ENCODE data around the gene RAPGEF5. TPM values are rescaled to one million over a fixed set of nuclear protein-coding genes. Genes with fewer than 3 reads are reported as not detected.

The RAPGEF5 gene
- total RNA-seq, 1 experiment from 2014 or later, result 13.3 TPM

GRCh38 chr7:22173685-22174573 is 183.0 kb downstream of the RAPGEF5 start:
- TF ChIP-seq CTCF (conservative IDR thresholded peaks at IDR 0.05), result no peak
- Mint-ChIP-seq H3K27me3 (ENCODE audit: low read depth) (no peaks in the 10 kb centered on the region), H3K4me3 (no peak overlapping the region), H3K27ac (peak overlapping the region in 2 of 3 experiments; percentile 2 to 54; a peak in 2 of 7 replicates), H3K36me3 (ENCODE audit: insufficient read depth in 1 of 3, low read depth in 3 of 3) (peaks cover 0 to 23% (median 21%) of the 10 kb centered on the region in 3 experiments; a peak in 5 of 7 replicates), H3K4me1 (peaks cover 8 to 11% of the 10 kb centered on the region in 2 experiments), H3K9me3 (peaks cover 0 to 9% of the 10 kb centered on the region in 2 experiments; a peak in 1 of 5 replicates)
- no peak overlapping the region for H3K4me2 ChIP-seq (ENCODE audit: insufficient read depth, insufficient read length, low read length)
- no peak overlapping the region for H2BK120ac ChIP-seq (ENCODE audit: low read depth, low read length, poor library complexity, severe bottlenecking)
- H3K4ac ChIP-seq (ENCODE audit: low read depth, low read length), result no peak overlapping the region
- no peaks in the 10 kb centered on the region for H3K27me3 ChIP-seq (ENCODE audit: insufficient read depth, low read length)
- no peaks in the 10 kb centered on the region for H3K23me2 ChIP-seq (ENCODE audit: insufficient read length, low read depth, low read length, poor library complexity, severe bottlenecking)
- no peak overlapping the region for H2BK12ac ChIP-seq (ENCODE audit: insufficient read length, low read depth, low read length)
- H4K20me1 ChIP-seq (ENCODE audit: control insufficient read depth, insufficient read depth, insufficient read length), result no peaks in the 10 kb centered on the region
- no peak overlapping the region for H3K9ac ChIP-seq (ENCODE audit: extremely low read depth, insufficient read length, low read length)
- no peak overlapping the region for H3K18ac ChIP-seq (ENCODE audit: insufficient read length, low read depth, low read length)
- no peak overlapping the region for H4K5ac ChIP-seq (ENCODE audit: insufficient read length, low read depth, low read length)
- H3K79me1 ChIP-seq (ENCODE audit: insufficient read depth, low read depth, low read length, poor library complexity, severe bottlenecking), result no peaks in the 10 kb centered on the region
- no peaks in the 10 kb centered on the region for H3K9me3 ChIP-seq (ENCODE audit: control insufficient read depth, low read depth, low read length)
- H4K8ac ChIP-seq (replicated peaks; ENCODE audit: insufficient read length, low read depth, low read length), result no peak overlapping the region
- no peak overlapping the region for H2BK20ac ChIP-seq (ENCODE audit: low read depth, low read length, poor library complexity, severe bottlenecking)
- no peak overlapping the region for H3K56ac ChIP-seq (ENCODE audit: insufficient read length, low read depth, low read length)
- no CpG with 5 or more reads among the region's 7 CpGs for WGBS (ENCODE audit: extremely low coverage, insufficient read length, low lambda C conversion rate)
- no peaks in the 10 kb centered on the region for H3K4me1 ChIP-seq (ENCODE audit: insufficient read depth, low read length)
- H2AK5ac ChIP-seq (ENCODE audit: insufficient read length, low read length), result no peak overlapping the region
- H4K91ac ChIP-seq (ENCODE audit: insufficient read length, low read depth, low read length), result no peak overlapping the region
- no peak overlapping the region for H3T11ph ChIP-seq (ENCODE audit: low read length)
- DNase-seq, result no peak
- H2BK15ac ChIP-seq (ENCODE audit: low read depth, low read length), result no peak overlapping the region
- H3K27ac ChIP-seq (ENCODE audit: insufficient read length, low read depth, low read length), result no peak overlapping the region
- no peak overlapping the region for H2AFZ ChIP-seq (ENCODE audit: low read length)
- no peak overlapping the region for H3K23ac ChIP-seq (ENCODE audit: insufficient read length, low read depth, low read length)
- peak overlapping the region; percentile 15 for H2BK5ac ChIP-seq (ENCODE audit: insufficient read length, low read length)
- no peaks in the 10 kb centered on the region for H3K79me2 ChIP-seq (ENCODE audit: insufficient read depth, low read length)
- H3K14ac ChIP-seq (ENCODE audit: insufficient read depth, low read length), result no peak overlapping the region

All from H9 (cell line).